Germinal center (tissue), 1 donor: Measurements from ENCODE around the gene DCTN1.
"Not testable (repeated sequence)": the region's sequence is repeated elsewhere in the genome, so short reads cannot be mapped to it uniquely, and the experiment has no call there.

Experiments used
- DNase-seq: peaks from one replicate; pipeline ENCODE4 v3.0.0; 2012; ENCODE audit warnings: mixed read lengths, low spot score

Gene DCTN1

GRCh38 chr2:74369976-74370375 is 10.1 kb downstream of the DCTN1 start:
- DNase-seq = no peak

DNA sequence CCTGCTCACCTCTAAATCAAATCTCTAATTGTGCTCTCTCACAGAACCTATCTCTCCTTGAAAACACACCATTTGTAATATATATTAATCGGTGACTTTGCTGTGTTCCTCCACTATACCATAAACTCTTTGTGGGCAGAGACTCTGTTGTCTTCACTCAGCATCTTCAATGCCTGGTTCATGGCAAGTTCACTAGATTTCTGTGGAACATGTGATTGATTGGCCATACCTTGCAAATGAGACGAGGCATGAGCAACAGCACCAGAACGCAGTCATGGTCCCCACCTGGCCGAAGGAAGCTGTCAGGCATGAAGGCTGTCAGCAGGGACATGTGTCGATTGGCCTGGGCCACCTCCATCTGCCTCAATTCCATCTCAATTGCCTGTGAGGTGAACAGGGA is 11.6 kb downstream of the DCTN1 start:
- no peak for DNase-seq

DNA sequence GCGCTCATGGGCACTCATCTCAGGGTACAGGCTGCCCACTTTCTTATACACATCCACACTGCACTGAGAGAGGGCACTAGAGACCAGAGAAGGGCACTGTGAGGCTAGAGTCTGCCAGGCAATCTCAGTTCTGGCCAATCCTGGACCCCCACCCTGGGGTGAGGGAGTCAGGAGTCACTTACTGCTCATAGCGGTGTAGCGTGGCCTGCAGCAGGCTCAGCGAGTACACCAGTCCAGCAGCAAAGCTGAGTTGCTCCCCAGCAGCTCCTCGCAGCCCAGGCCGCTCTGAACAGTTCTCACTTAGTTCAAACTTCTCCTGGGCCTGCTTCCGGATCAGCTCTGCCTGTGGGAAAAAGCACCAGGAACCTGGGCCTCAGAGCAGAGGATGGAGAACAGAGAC is 12.3 kb downstream of the DCTN1 start:
- DNase-seq = no peak

DNA sequence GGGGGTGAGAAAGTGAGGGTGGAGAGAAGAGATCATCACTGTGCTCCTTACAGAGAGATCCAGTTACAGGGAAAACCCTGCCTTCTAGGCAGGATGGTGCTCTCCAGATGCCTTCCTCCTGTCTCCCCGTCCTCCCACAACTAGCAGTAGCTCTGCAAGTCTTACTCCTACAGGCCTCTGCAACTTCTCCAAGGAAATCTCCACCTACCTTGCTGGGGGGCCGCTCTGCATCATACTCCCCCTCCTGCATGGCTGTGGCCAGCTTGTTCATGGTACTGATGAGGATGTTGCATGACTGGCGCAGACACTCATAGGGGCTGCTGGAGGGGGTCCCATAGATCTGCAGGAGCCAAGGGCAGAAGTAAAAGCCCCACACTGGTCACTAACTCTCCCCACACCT is 14.1 kb downstream of the DCTN1 start:
- no peak for DNase-seq

DNA sequence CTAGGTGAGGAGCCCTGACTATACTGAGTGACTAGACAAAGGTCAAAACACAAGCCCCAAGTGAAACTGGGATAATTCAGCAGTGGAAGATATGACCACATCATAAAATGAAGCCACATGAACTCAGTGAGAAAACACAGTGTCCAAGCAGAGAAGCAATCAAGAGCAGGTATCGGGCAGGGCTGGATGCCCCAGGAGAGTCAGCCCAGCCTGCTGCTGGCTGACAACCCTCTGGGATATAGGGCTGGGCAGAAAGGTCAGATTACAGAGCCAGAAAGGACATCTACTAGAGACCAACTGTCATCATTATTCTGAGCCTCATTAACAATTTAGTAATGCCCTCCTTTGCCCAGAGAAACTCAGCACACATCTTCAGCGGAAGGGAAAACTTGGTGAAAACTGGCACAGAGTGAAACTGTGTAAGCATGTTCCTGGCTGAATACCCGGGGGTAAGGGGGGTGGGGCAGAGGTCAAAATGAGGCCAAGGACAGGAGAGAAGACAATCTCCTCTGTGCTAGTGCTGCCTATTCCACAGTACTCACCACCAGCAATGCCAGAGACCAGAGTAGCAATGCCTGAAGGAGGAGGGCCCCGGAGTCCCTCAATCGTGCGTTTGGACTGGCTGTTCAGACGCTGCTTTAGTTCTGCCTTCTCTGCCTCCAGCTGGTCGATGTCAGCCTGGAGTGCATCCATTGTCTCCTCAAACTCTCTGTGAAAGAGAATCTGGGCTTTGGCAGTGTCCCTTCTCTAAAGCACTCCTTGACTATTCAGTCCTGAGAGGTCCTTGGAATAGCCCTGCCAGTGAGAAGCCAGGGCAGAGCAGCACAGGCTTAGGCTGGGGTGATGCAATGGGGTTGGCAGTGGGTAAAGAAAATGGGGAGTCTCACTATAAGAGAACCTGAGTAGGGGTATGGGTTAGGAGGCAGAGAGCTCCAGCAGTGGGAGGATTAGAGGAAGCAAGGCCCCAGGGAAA is 15.3 kb downstream of the DCTN1 start:
- DNase-seq = no peak

DNA sequence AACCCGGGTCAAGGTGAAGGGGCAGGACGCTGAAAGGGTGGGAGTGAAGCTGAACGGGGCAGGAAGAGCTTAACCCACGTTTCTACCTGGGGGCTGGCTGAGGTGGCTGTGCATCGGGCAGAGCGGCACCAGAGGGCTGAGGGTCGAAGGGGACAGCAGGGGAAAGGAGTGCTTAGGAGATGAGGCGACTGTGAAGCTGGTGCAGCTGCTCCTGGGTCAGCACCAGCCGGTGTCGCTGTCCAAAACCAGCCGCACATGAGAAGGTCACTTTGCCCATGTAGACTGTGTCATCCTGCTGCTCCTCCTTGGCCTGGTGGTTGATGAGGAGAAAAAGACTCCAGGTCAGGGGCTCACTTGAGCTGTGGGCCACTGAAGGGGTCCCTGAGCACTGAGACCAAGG is 18.8 kb downstream of the DCTN1 start:
- DNase-seq = no peak

GRCh38 chr2:74357627-74358026 is 22.5 kb downstream of the DCTN1 start:
- DNase-seq = no peak

DNA sequence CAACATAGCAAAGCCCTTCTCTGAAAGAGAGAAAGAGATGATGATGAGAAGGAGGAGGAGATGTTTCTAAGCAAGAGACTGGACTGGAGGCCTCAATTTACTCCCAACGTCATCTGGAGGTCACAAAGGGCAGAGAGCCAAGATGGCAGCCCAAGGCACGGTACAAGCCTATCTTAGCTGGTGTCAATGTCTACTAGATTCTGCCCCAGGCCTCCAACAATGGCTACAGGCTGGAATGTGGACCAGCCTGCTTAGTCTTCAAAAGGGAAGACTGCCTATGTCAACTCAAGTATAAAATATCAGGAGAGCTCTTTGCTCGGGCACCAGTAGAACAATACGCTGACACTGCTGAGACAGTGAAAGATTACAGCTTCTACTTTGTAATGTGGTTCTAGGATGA is 30.2 kb downstream of the DCTN1 start:
- no peak for DNase-seq

GRCh38 chr2:74347742-74348141 is 32.4 kb downstream of the DCTN1 start:
- no peak for DNase-seq

- no peak for DNase-seq
Observed at GRCh38 chr2:74347303-74347702, 32.8 kb downstream of the DCTN1 start.

DNA sequence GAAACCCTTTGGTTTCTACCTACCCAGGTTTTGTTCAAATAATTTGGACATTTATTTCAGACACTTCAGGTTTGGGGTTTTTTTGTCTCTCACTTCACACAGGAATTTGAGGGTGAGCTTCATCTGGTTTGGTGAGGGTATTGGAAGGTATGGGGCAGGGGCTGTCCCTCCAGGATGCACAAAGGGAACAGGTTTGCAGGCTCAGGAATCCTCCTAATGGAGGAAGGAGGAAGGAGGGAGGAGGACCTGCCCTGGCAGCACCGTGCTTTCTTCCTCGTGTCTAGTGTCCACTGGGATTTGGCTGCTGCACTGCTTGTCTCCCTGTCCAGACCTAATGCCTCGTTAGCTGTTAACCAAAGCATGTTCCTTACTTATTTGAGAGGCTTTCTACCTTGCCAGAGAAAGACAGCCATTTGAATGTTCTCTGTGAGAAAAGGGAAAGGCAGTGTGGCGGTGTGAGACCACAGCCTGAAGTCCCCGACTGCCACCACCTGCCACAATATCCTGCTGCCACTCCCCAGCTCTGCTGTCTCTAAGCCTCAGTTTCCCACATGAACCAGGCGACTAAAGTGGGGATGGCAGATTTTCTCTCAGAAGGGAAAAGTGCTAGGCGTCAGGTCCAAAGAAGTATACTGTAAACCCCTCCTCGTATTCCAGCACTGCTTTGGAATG is 34.7 kb downstream of the DCTN1 start:
- no peak for DNase-seq

- DNase-seq = no peak
Observed at GRCh38 chr2:74343316-74343715, 36.8 kb downstream of the DCTN1 start, which contains the start of gene SLC4A5. TSS of gene SLC4A5 (minus strand) at chr2:74343416. CDS start at chr2:74315023, 28,393 bp downstream.

- not testable (repeated sequence) for DNase-seq
Observed at GRCh38 chr2:74336227-74336626, 43.9 kb downstream of the DCTN1 start.

DNA sequence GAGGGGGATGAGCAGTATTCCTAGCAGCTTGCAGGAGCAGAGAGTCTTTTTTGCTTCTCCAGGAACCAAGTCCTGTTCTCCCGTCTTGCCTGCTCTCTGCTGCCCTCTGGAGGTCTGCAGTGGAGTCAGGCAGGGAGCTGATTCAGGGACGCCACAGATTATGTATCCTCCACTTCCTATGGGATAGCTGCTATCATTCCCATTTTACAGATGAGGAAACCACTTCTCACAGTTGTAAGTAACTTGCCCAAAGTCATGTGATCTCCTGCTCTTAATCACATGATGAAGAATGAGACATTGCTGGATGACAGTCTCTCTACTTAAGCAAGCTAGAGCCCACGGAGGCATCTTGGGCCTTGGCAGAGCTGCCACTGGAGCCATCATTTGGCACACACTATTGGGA is 45.2 kb downstream of the DCTN1 start:
- DNase-seq = peak; percentile 53

- no peak for DNase-seq
Observed at GRCh38 chr2:74333896-74334586, 46.1 kb downstream of the DCTN1 start.

DNA sequence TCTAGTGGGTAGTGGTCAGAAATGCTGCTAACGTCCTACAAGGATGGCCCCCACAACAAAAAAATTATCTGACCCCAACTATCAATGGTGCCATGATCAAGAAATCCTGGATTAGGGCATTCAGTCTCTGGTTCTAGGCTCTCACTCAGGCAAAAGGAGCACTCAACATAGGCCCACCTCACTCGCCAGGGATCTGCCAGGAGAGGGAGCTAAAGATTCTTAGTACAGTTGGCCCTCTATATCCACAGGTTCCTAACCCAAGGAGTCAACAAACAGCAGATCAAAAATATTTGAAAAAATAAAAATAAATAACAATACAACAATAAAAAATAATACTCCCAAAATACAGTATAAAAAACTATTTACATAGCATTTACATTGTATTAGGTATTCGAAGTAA is 46.9 kb downstream of the DCTN1 start:
- no peak for DNase-seq

DNA sequence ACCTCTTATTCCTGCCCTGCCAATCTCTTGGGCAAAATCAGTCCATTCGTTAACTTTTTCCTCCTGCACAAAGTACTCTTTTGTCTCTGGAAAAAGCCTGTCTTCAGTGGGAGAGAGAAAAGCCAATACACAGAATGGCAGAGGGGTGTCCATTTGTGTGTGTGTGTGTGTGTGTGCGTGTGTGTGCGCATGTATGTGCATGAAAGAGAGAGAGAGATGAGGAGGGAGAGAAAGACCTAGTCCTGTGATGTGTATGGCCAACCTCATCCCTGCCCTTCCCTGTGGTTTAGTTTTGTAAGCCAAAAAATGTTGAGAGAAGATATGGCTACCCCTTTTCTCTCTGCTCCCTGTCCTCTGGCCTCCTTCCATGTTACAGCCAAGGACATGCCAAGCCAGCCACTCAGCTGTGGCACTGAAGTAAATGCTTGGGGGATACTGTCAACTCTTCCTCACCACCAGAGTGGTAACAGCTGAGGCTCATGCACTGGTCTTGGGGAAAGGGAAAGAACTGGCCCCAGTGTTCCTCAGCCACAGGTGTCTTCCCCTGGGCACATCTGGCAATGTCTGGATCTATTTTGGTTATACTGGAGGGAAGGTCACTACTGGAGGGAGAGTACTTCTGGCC is 47.4 kb downstream of the DCTN1 start:
- DNase-seq = no peak

- DNase-seq = no peak
Observed at GRCh38 chr2:74328573-74328972, 51.5 kb downstream of the DCTN1 start.

DNA sequence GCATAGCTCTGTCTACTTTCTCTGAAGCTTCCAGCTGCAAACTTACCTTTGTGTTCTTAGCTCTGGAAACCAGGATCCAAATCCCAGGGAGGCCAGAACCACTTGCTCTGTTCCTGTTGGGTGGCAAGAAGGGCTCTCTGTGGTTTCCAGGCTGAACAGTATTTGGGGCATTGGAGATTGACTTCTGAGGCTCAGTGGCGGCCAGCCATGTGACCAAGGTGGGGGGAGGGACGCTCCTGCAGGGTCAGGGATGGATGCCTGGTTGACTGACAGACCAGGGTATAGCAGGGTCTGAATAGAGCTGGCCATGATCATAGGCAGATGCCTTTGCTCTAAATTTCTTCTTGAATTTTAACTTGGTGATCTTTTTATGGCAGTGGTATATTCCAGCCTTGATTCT is 52.0 kb downstream of the DCTN1 start:
- no peak for DNase-seq

GRCh38 chr2:74327627-74328026 is 52.5 kb downstream of the DCTN1 start:
- no peak for DNase-seq

DNA sequence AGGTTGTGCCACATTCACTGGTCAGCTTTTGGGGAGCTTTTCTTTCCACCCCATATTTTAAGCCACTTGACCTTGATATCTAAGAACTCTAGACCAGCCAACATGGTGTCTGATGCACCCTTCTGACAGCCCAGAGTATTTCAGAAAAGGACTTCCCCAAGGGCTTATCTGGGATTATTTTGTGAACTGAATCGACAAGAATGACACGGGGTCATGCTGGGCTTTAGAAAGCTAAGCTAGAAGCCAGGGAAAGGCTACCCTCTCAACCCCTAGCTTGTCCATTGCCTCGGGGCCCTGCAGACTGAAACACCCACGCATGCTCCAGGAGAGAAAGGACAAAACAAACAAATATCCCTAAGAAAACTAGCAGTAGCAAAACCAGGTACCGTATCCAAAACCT is 52.9 kb downstream of the DCTN1 start:
- DNase-seq = no peak

- no peak for DNase-seq
Observed at GRCh38 chr2:74325815-74326214, 54.3 kb downstream of the DCTN1 start.
